ENCODE data around the gene IQCN. TPM values are rescaled to one million over a fixed set of nuclear protein-coding genes. Genes with fewer than 3 reads are reported as not detected.

The IQCN gene
- total RNA-seq (2022; extraction: Qiagen RNA extraction): 0.48 to 0.68 TPM (median 0.50 TPM) in 5 replicates

GRCh38 chr19:18274219-18274780 is at the start of gene IQCN:
IQCN (minus strand) TSS chr19:18274452; CDS start chr19:18269478, 4,974 bp downstream.

GRCh38 chr19:18322759-18323460 is 48.7 kb upstream of the IQCN start, which contains the start of gene LSM4:
LSM4 (minus strand) TSS chr19:18323076; CDS start chr19:18323020, 56 bp downstream.

GRCh38 chr19:18281082-18282020 is 7.1 kb upstream of the IQCN start, which contains the start of gene JUND:
JUND (minus strand) TSS chr19:18281622; CDS start chr19:18281484, 138 bp downstream.

GRCh38 chr19:18225702-18226468 is 48.4 kb downstream of the IQCN start, which contains the start of gene PDE4C:
PDE4C (minus strand) TSS chr19:18226438; CDS start chr19:18226415, 23 bp downstream.

Other genes with a start within 250 kb of the IQCN start
- gene IL12RB1, start 187.5 kb downstream of the IQCN start, total RNA-seq (2022; extraction: Qiagen RNA extraction): not detected in 5 replicates
- gene MAST3, start 176.7 kb downstream of the IQCN start, total RNA-seq (2022; extraction: Qiagen RNA extraction): 1.7 to 2.6 TPM (median 2.3 TPM) in 5 replicates
- 2.1 to 11.0 TPM (median 10.3 TPM) in 5 replicates for gene PIK3R2, start 121.3 kb downstream of the IQCN start, total RNA-seq (2022; extraction: Qiagen RNA extraction)
- 12.6 to 24.1 TPM (median 14.9 TPM) in 5 replicates for gene IFI30, start 100.6 kb downstream of the IQCN start, total RNA-seq (2022; extraction: Qiagen RNA extraction)
- gene MPV17L2, start 81.2 kb downstream of the IQCN start, total RNA-seq (2022; extraction: Qiagen RNA extraction): 9.1 to 13.1 TPM (median 11.6 TPM) in 5 replicates
- gene RAB3A, start 70.4 kb downstream of the IQCN start, total RNA-seq (2022; extraction: Qiagen RNA extraction): 0.49 to 1.1 TPM (median 0.85 TPM) in 5 replicates
- gene PDE4C, start 48.0 kb downstream of the IQCN start, total RNA-seq (2022; extraction: Qiagen RNA extraction): 0.12 to 0.15 TPM (median 0.13 TPM) in 4 of 5 replicates, not detected in the other
- gene JUND, start 7.2 kb upstream of the IQCN start, total RNA-seq (2022; extraction: Qiagen RNA extraction): 25.7 to 58.5 TPM (median 52.9 TPM) in 5 replicates
- gene LSM4, start 48.6 kb upstream of the IQCN start, total RNA-seq (2022; extraction: Qiagen RNA extraction): 199 to 254 TPM (median 241 TPM) in 5 replicates
- 2.1 to 3.4 TPM (median 3.0 TPM) in 5 replicates for gene PGPEP1, start 66.1 kb upstream of the IQCN start, total RNA-seq (2022; extraction: Qiagen RNA extraction)
- 26.2 to 63.2 TPM (median 48.3 TPM) in 5 replicates for gene GDF15, start 111.7 kb upstream of the IQCN start, total RNA-seq (2022; extraction: Qiagen RNA extraction)
- not detected in 5 replicates for gene LRRC25, start 123.2 kb upstream of the IQCN start, total RNA-seq (2022; extraction: Qiagen RNA extraction)
- 40.6 to 63.0 TPM (median 53.8 TPM) in 5 replicates for gene SSBP4, start 144.9 kb upstream of the IQCN start, total RNA-seq (2022; extraction: Qiagen RNA extraction)
- gene ISYNA1, start 163.7 kb upstream of the IQCN start, total RNA-seq (2022; extraction: Qiagen RNA extraction): 25.9 to 47.4 TPM (median 43.7 TPM) in 5 replicates
- gene ELL, start 247.6 kb upstream of the IQCN start, total RNA-seq (2022; extraction: Qiagen RNA extraction): 3.5 to 5.9 TPM (median 5.1 TPM) in 5 replicates